ENCODE results near the gene BMPR1B.
A peak's percentile ranks its signal among the peaks of the same experiment; 100 is the strongest.
"Not testable (repeated sequence)": the region's sequence is repeated elsewhere in the genome, so short reads cannot be mapped to it uniquely, and the experiment has no call there.

BMPR1B gene

GRCh38 chr4:95091272-95091671 lies 333.5 kb downstream of the BMPR1B start:
- no peak for DNase-seq (ENCODE audit: low spot score)

- no peak for DNase-seq (ENCODE audit: low spot score)
Measured at GRCh38 chr4:95092766-95093165, 335.0 kb downstream of the BMPR1B start.

GRCh38 chr4:95093460-95093859 lies 335.7 kb downstream of the BMPR1B start:
- DNase-seq (ENCODE audit: low spot score), result no peak

- DNase-seq (ENCODE audit: low spot score), result no peak
Measured at GRCh38 chr4:95093936-95094929, 336.5 kb downstream of the BMPR1B start.

GRCh38 chr4:95095348-95095974 lies 337.7 kb downstream of the BMPR1B start:
- no peak for DNase-seq (ENCODE audit: low spot score)

GRCh38 chr4:95102162-95102790 lies 344.5 kb downstream of the BMPR1B start:
- no peak for DNase-seq (ENCODE audit: low spot score)

- no peak for DNase-seq (ENCODE audit: low spot score)
Measured at GRCh38 chr4:95105112-95105511, 347.4 kb downstream of the BMPR1B start.

- DNase-seq (ENCODE audit: low spot score), result no peak
Measured at GRCh38 chr4:95105983-95106382, 348.2 kb downstream of the BMPR1B start.

- no peak for DNase-seq (ENCODE audit: low spot score)
Measured at GRCh38 chr4:95106408-95106928, 348.7 kb downstream of the BMPR1B start.

GRCh38 chr4:95107004-95107403 lies 349.2 kb downstream of the BMPR1B start:
- DNase-seq (ENCODE audit: low spot score), result no peak

GRCh38 chr4:95107635-95108034 lies 349.9 kb downstream of the BMPR1B start:
- no peak for DNase-seq (ENCODE audit: low spot score)

- DNase-seq (ENCODE audit: low spot score), result no peak
Measured at GRCh38 chr4:95108883-95109421, 351.2 kb downstream of the BMPR1B start.

- DNase-seq (ENCODE audit: low spot score), result no peak
Measured at GRCh38 chr4:95114521-95114920, 356.8 kb downstream of the BMPR1B start.

GRCh38 chr4:95118497-95118896 lies 360.7 kb downstream of the BMPR1B start:
- DNase-seq (ENCODE audit: low spot score), result no peak

GRCh38 chr4:95120456-95120855 lies 362.7 kb downstream of the BMPR1B start:
- DNase-seq (ENCODE audit: low spot score), result no peak

GRCh38 chr4:95122001-95122400 lies 364.2 kb downstream of the BMPR1B start:
- DNase-seq (ENCODE audit: low spot score), result no peak

- DNase-seq (ENCODE audit: low spot score), result peak; percentile 44
Measured at GRCh38 chr4:95124906-95125504, 367.2 kb downstream of the BMPR1B start.

- no peak for DNase-seq (ENCODE audit: low spot score)
Measured at GRCh38 chr4:95129031-95129430, 371.3 kb downstream of the BMPR1B start.

- no peak for DNase-seq (ENCODE audit: low spot score)
Measured at GRCh38 chr4:95129821-95130311, 372.1 kb downstream of the BMPR1B start.

- DNase-seq (ENCODE audit: low spot score), result not testable (repeated sequence)
Measured at GRCh38 chr4:95134016-95134415, 376.3 kb downstream of the BMPR1B start.

GRCh38 chr4:95139424-95139823 lies 381.7 kb downstream of the BMPR1B start:
- not testable (repeated sequence) for DNase-seq (ENCODE audit: low spot score)

GRCh38 chr4:95141361-95141760 lies 383.6 kb downstream of the BMPR1B start:
- DNase-seq (ENCODE audit: low spot score), result no peak
